NCI-H1436 treated with DMSO at 0.1 percent for 48 hours (cell line): ENCODE results near the gene NALCN.
A peak's percentile ranks its signal among the peaks of the same experiment; 100 is the strongest.

Source experiments
- DNase-seq: peaks from one replicate; lab custom pipeline; 2025; lab: John Stamatoyannopoulos, UW

Gene NALCN

DNA sequence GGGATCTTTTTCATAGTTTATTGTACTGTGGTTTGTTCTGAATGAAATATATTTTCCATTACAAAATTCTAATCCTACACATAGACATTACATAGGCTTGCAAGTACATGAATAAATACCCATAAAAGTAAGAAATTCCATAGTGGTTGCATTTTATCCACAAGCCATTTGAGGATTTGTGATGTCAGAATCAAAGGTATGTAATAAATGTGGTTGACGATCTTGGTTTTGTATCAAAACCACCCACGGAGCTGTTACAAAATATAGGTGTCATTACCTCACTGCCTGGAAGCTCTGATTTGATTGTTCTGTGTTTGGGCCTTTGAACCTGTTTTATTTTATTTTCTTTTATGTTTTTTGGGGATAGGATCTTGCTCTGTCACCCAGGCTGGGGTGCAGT, 125.1 kb downstream of the NALCN start:
- DNase-seq, result no peak

DNA sequence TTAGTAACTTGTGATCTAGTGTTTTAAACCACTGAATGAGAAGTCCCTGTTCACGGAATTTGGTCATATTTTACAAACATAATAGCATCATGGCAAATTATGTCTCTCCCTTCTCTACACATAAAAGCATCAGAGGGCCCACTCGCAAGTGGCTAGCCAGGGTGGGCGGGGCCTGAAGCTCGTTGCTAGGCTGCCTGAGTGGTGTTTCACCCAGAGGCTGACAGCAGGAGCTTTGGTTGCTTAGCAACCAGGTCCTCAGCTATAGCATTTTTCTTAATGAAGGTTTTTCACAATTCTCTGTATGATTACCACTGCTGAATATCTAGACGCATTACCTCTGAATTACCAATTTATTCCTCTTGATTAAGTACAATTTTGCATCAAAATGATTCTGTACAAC, 126.5 kb downstream of the NALCN start:
- DNase-seq, result peak; percentile 76

DNA sequence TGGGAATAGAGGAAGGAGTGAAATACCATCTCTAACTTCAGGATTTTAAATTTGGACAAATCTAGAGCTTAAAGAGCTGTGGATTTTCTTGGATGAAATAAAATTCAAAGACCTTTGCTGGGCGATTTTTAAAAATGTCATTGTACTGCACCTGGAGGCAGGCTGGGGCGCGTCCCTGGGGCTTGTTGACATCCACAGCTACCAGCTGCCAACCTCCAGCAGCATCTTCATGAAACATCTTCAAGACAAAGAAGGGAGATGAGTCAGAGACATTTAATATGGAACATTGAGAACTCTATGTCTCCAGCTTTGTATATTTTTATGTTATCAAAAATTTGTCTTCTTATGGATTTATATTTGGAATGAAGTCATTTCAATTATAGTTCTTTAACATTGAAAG, 132.5 kb downstream of the NALCN start:
- peak; percentile 60 for DNase-seq

DNA sequence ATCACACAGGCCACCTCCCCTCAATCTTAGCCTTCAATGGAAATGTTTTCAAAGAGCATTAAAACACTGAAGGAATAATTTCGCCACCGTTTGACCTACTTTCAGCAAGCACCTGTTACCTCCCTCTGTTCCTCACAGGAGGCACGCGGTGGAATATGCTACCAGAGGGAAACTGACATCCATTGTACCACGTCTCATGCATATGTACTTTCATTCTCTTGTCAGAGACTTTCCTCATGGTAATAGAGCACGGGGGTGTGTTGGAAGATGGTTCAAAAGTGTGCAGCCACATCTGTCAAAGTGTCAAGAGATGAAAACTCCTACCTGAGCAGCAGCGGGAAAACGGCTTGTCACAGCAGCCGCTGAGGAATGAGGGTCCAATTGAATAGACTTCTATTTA, 143.4 kb downstream of the NALCN start:
- no peak for DNase-seq

DNA sequence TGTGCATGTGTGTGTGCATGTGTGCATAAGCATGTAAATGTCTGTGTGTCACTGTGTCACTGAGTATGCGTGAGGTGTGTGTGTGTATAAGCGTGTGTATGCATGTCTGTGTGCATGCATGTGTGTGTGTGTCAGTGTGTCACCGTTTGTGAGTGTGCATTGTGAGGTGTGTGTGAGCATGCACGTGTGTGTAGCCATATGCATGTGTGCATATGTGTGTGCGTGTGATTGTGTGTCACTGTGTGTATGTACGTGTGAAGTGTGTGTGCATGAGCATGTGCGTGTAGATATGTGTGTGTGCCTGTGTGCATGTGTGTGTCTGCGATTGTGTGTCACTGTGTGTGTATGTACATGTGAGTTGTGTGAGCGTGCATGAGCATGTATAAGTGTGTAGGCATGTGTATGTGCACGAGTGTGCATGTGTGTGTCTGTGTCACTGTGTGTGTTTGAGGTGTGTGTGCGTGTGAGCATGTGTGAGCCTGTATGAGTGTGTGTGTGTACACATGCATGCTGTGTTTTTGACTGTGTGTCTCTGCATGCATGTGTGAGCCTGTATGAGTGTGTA, 144.5 kb downstream of the NALCN start:
- DNase-seq, result no peak

DNA sequence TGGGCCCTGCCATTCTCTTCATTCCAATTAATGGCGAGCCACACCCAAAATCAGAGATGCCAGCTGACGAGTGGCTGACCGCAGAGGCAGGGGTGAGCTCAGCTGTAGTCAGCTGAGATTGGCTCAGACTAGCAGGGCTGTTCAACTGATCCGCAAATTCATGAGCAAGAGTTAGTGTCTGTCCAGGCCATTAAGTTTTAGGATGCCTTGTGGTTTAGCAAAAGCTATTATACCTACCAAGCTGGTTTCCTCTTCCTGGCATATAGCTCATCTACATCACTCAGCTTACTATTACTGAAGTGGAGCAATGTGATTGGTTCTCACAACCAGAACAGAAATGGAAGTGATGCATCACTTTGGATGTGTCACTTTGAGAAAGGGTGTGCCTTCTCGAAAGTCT, 148.7 kb downstream of the NALCN start:
- no peak for DNase-seq

DNA sequence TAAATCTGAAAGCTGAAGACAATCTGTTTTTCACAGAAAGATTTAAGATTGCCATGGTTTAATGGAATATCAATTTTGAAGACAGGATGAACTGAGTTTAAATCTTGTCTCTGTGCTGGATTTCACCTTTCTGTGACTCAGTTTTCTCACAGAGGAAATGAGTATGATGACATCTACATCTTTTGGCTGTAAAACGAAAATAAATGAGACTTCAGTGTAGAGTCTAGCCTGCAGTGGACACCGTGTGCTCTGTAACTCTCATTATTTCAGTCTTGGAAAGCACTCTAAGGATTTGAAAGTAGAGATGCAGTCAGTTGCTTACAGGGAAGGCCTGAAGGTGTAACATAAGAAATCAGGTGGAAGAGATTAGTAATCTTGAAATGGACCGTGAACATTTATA, 150.4 kb downstream of the NALCN start:
- DNase-seq, result no peak

DNA sequence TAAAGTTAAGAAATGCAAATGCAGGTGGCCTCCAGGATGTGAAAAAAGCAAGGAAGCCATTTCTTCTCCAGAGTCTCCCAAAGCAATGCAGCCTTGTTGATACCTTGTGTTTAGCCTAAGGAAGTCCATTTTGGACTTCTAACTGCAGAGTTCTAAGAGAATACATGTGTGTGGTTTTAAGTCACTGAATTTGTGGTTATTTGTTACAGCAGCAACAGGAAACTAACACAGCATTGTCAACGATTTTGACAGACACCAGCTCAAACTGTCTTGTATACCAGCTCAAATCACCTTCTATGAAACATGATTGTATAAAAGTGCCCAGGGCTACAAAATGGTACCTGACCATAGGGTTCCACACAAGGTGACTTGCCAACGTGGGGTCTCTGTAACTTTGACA, 151.4 kb downstream of the NALCN start:
- no peak for DNase-seq

DNA sequence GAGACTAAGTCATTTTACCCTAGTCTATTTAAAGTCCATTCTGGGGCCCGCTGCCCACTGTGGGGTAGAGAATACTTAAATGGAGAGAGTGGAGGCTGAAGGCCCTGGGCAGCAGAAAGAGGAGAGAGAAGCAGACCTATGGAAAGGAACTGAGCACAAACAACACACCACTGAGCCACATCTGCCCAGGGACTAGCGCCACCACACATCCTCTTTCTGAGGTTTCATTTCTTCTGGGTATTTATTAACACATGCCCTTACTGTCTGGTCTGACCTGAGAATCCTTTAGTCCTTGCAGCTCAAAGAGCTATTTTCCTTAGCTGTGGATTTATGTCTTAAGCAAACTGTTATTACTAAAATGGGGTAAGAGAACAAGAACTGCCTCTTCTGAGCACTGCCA, 154.0 kb downstream of the NALCN start:
- DNase-seq, result no peak

DNA sequence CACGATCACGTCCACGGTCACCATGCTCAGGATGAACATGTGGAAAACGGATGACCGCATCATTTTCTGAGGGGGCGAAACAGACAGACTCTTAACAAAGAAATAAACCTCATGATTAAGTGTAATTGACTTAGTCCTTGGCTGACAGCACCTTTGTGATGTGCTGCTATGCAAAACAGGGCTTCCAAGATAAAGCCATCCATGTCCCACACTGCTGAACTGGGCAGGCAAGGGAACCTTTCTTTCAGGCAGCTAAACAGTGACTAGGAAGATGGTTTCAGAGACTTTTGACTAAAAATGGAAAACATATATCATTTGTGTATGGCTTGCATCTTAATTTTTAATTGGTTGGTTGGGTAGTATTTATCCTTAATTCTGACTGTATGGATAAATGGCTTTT, 157.8 kb downstream of the NALCN start:
- no peak for DNase-seq

DNA sequence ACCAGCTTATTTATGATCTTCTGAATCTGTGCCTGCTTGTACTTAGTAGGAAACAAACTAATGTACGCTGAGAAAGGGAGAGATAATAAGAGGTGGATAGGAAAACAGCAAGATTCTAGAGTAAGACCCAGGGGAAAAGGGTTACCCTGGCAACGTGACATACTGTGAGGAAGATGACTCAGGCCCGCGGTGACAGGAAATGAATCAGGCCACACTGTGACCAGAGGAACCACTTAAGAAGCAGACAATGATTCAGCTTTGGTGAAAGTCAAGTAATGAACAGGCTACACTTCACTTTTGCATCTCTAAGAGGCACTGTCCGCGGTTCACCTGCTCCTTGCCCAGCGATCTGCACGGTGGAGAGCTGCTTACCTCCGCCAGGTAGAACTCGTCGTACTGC, 158.2 kb downstream of the NALCN start:
- peak; percentile 67 for DNase-seq

DNA sequence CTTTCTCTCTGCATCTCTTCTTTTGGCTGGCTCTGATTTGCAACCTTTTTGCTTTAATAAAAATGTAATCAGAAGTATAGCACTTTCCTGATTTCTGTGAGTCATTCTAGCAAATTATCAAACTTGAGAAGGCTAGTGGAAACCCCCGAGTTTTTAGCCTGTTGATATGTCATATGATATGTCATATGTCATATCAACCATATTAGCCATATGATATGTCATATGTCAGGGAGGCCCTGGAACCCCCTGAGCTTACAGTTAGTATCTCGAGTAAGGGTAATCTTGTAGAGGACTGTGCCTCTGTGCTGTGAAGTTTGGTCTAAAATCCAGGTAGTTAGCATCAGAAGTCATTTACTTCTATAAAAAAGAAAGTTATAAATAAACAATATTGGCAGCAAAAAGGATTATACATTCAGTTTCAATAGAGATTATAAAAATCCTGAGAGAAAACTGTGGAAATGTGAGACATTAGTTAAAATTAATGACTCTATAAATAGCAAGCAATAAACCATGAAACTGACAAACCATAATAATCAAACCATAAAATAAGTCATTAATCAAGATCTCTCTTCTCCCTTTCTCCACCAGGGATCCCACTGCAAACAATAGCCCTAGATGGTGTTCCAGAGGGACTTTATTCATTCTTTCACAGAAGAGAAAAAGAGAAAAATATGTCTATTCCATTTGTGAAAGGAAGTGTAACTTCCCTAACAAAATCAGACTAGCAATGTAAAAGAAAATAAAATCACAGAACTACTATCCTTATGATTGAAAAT, 167.4 kb downstream of the NALCN start:
- DNase-seq, result no peak

DNA sequence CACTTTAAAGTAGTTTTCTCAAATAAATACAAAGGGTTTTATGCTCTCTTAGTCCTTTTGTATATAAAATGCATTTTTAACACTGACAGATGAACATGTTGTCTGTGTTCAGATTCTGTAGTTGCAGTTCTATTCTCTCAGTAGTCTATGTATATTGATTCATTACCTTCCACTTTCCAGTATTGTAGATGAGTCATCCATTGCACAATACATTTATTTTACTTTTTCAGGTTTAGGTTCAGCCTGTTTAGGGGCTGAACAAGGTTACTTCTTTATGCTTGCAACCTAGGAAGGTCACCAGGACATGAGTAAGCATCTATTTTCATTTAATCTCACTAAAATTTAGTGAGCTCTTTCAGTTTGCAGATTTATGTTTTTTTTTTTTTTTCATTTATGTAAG, 173.6 kb downstream of the NALCN start:
- DNase-seq, result no peak

DNA sequence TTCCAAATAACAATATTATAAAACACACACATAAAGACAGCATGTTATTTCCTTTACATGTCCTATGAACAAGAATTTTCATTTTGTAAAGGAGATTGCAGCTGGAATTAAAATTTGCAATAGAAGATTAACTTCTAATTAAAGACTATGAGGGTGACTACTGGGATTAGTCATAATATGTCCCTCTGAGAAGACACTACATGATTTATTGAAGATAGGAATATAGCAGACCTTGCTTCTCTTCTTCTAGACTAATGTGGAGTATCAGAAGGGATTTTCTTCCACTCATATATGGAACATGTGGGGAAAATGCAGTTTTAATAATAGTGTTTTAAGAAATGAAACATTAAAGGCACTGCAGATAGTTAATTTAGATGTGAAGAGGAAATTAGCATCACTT, 177.8 kb downstream of the NALCN start:
- DNase-seq, result no peak

DNA sequence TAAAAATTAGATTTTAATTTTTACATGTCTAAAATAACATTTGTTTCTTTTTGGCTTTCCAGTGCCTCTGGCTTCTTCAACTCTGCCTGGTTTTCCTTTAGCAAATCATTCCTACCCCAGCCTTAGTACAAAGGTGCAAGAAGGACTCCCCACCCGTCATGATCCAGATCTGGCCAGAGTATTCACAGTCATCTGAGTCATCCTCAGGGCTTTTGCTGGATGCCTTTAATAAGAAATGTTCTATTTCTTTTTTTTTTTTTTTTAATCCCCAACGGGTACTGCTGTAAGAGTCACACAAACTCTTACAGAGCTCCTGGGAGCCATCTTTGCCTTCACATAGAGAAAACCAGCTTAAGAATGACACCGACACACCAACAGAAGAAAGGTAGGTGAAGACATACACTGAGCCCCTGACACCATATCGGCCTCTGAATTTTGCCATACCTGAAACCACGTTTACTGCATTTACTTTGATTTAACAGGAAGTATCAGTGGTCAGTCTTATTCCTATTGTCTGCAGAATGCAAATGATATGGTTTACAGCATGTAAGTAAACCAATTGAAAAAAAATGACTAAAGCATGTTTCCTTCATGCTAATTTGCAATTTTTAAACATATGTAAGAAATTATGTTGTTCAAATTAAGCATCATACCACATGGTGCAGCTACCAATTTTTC, 184.4 kb downstream of the NALCN start:
- no peak for DNase-seq

DNA sequence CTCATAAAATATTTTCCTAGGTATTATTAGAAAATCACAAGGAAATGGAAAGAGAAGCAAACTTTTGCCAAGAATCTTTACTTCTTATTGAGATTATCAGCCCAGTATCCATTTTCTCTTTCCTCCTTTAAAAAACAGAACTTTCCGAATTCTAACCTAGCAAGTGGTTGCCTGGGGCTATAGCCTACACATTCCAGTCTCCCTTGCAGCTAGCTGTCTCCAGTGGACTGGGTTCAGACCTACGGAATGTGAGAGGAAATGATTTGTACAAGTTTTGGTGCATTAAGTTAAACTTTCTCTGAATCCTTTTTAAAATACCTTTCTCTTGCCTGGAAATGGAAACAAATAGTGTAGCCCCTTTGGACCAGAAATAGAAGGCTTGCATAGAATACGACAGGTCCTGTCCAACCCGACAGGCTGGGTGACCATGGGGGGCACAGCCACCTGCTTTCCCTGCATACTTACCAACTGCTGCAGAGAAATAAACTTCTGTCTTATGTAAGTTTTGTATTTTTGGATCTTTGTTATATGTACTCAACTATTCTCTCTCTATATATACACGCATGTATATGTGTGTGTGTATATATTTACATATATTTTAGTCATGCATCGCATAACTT, 185.9 kb downstream of the NALCN start:
- DNase-seq, result no peak

DNA sequence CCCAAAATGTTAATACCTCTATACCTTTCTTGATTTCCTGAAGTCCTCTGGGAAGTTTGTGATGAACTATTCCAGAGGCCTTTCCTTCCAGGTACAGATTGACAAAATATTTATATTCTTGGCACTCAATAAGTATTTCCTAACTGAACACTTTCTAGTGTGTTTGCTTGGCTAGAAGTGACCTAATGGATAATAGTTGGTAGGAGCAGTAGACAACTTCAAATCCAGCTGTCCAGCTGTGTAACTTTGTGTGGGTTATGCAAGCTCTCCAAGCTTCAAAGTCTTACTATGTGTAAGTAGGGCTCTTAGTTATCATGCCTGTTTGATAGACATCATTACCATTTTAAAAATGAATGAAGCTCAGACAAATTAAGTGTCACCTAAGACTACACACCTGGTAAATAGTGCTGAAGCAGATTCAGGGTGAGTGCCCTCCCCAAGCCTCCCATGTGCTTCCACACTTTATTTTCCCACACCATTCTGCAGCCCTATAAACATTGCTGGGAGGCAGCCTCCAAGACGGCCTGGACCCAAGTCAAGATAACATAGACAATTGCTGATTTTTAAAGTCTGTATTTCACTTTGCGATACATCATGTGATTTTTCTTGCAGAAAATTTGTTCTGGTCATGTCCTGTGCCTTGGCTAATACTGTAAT, 196.6 kb downstream of the NALCN start:
- no peak for DNase-seq

DNA sequence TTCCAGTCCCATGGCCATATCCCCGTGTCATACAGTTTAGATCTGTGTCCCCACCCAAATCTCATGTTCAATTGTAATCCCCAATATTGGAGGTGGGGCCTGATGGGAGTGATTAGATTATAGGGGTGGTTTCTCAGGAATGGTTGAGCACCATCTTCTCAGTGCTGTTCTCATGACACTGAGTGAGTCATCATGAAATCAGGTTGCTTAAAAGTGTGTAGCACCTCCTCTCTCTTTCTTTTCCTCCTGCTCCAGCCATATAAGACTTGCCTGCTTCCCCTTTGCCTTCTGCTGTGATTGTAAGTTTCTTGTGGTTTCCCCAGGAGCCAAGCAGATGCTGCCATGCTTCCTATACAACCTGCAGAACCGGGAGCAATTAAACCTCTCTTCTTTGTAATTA, 197.8 kb downstream of the NALCN start:
- DNase-seq, result no peak

DNA sequence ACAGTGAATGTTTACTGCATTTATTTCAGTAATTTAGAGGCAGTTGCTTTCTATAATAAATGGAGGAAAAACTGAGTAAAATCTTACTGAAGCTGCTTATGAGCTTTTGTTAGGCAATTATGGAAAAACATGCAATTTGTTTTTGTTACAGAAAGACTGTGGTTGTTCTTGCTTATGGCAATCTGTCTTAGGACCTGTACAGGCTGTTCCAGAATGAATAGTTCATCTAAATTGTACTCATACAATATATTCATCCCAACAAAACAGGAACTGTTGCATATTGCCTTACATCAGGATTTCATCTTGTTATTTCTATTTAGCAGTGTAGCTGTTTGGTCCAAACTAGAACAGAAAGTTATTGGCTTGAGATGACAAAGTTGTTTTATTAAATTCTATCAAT, 199.2 kb downstream of the NALCN start:
- DNase-seq, result no peak

DNA sequence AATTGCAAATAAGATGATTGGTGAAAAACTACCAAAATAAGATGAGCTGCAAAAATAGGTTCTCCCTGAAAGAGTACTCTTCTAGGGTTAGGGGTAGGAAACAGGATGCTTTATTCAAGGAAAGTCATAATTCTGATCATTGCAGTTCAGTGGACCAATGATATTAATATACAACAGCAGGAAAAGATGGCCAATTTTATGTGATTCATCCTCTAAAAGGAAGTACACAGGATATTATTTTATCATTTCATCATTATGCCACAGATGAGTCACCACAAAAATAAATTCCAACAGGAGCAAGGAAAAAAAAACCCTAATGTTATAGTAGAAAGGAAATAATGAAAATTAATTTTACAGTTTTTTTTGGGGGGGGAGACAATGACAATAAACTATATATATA, 205.0 kb downstream of the NALCN start:
- no peak for DNase-seq

DNA sequence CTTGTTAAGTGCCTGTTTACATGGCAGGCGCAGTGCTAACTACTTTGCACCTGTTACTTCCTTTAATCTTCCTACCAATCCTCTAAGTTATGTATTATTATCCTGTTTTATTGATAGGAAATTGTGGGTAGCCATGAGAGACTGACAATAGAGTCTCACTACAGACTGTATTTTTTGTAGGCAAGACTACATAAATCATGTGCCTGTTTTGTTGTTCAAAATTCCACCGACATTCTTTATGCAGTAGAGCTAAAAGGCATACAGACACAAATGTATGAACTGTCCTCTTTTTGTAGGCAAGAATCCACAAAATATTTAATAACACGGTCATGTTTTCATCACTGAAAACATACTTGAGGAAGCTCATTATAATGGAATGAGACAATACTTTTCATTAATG, 205.5 kb downstream of the NALCN start:
- no peak for DNase-seq

DNA sequence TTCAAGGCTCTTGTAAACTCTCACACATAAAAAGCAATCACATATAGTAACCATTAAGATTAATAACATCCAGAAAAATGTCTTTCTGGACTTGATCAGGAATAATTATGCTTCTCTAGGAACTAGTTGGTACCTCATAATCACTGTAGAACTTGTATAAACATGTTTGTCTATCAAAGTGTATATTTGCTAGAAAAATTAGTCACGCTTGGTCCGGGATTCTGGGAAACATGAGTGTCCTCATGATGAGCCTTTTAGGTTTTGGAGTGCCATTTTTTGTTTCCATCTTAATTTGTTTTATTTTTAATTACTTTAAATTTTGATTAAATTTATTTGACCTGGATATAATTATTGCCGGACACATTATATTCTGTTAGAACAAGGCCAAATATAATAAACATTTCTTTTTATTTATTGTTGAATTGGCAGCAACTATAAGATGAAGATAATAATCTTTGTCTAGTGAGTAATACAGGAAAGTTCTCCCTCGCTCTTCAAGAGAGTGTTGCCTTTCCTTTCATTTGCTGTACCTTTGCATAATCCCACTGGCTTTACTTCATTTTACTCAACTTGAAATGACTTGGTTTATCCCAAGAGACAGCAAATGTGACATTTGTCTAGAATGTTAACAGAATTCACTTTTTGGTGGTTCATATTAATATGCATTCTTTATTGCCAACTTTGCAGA, 207.0 kb downstream of the NALCN start:
- DNase-seq, result no peak
